NAMALWA (cell line): ENCODE data around the gene PDE3B.

ENCODE experiments used
- DNase-seq: peaks from one replicate; pipeline ENCODE4 v3.0.0-alpha.2; 2015; ENCODE audit warnings: low spot score

Gene PDE3B

DNA sequence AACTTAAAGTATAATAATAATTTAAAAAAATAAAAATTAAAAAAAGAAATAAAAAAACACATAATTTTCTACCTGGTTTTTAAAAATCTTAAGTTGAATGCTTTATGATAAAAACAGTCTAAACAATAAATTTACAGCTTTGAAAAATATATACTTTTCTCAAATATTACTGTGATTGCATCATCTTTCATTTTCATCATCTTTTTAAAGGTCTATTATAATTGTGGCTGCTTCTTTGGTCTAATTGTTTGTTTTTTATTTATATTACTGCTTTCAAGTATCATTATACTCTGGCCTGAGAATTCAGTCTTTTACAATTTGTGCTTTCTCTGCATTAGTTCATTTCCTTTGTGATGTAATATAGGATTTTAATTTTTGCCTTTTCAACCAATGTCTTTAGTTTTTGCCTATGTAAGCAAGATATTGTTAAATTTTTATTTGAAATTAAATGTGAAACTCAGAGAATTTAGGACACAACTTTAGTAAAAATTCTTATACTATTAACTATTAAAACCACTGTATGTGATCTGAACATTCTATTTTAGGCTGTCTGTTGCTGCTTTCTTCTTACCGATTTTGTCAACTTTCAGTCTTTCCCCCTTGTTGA is 241.2 kb downstream of the PDE3B start:
- DNase-seq = no peak

DNA sequence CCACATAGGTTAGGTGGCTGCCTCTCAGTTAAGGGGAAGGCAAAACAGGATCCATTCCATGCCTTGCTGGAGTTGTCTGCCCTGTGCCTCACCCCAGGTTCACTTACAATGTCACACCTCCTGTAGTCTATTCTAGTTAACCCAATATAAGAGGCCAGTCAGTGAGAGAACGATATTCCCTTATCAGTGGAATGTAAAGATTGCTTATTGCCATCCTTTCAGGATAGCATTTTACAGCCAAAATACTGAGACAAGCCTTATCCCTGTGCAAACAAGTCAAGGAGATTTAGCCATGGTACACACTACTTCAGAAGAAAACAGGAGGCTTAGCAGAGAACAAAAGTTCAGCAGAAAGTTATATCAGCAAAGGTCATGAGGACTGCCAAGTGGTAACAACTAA is 242.9 kb downstream of the PDE3B start:
- DNase-seq = no peak

DNA sequence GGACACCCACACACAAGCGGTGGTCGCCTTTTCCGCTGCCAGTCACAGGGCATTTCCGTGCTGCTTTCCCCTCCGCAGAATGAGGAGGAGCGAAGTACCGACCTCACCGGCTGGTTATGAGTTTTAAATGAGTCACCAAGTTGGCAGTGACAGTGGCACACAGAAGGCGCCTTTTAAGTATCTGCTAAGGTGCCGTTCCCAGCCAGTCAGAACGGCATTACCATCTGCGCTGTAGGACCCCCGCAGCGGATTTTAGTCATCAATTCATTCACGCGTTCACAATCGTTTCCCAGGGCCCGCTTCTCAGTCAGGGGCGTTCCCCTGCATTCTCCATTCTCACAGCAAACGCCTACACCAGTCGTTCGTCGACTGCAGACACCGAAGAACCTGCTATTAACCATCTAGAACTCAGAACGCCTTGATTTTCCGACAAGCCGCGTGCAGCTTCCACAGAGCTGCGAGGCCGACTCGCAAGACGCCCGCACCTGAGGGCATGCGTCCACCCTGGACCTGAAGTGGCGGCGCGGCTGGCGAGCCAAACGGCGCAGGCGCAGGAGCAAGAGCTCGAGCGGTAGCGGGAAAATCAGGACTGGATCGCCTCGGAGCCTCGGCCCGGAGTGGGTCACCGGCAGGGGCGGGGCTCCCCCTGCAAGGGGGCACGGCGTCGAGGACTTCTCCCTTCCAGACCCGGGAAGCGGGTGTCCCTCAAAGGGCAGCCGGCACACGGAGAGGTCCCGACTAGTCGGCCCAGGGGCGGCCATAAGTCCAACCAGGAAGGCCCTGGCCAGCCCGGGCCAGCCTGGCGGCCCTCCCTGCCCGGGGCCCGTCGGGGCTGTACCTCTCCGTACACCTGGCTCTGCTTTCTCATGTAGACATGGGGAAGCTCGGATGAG is 247.8 kb downstream of the PDE3B start:
- peak; percentile 91 for DNase-seq

DNA sequence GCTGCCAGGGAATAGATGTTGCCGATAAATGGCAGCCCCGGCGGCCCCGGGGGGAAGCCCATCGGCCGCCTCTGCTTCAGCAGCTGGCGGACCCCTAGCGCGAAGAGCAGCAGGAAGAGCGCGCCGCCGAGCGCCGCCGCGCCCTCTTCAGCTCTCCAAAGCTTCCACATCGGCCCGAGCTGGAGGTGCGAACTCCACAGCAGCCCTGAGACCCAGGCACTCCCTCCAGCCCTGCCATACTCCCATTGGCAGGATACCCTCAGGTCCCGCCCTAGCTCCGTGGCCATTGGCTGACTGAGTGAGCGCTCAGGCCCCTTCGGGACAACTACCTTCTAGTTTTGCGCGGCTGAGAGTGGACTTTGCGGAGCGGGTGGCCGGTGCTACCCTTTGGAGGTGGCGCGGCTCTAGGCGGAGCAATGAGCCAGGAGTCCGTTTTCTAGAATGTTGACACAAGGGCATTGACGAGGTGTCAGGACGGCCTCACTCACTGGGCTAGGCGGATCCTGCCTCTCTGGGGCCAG is 248.5 kb downstream of the PDE3B start, which contains the start of gene CYP2R1:
TSS of gene CYP2R1 (minus strand) at position 196 of the 521 bp plus-strand sequence. CDS start at position 170, 26 bp downstream.
- DNase-seq = peak; percentile 98

DNA sequence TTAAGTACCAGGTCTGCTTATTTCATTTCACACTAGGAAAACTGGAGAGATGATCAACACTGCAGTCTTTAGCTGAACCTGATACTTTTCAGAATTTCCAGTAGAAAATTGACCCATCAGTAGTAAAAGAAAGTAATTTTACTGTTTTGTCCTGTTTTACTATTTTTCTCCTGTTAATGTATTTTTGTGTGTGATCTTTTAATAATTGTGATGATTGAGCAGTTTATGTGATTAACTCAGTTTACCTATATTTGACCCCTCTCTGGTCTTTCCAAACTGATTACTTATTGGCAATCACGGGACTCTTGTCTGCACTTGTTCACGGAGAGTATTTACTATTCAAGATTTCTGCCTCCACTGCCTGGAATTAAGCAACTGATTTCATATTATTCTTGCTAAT is 249.0 kb downstream of the PDE3B start:
- no peak for DNase-seq

DNA sequence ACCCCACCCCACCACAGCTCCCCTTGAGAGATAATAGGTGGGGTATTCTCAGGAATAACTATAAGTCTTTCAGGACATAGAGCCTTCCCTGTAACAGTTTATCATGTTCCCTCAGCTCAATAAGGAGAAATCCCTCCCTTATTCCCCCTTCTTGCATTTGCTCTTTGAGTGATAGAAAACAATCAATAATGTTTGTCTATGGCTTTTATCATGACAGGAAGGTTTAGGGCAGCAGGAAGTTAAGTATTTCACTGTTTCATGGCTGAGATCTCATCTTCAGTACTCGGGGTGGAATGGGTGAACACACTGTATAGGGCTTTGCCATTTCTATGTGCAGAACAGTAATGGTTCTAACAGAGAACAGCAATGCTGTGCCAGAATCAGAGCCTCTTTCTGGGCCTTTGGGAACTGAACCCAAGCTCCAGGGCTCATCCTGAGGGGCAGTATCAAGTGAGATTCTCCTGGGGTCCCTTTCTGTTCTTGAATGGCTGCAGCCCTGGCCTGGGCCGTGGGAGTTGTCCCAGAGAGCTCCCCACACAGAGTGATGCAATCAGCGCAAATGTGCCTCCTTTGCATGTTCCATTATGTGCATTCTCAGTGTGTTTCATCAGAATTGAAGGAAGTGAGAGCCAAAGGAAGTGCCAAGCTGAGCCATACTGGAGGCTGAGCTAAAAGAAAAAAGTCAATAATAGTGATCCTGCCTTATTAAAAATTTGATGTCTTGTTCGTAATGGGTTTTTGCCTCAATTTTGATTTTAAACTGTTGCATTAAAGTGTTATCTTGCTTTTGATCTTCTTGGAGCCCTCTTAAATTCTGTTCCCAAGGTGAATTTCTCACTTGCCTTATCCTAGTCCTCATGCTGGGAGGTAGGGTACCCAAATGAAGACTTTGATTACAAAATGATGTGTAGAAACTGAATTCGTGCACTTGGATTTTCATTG is 251.3 kb downstream of the PDE3B start:
- DNase-seq = peak; percentile 53

DNA sequence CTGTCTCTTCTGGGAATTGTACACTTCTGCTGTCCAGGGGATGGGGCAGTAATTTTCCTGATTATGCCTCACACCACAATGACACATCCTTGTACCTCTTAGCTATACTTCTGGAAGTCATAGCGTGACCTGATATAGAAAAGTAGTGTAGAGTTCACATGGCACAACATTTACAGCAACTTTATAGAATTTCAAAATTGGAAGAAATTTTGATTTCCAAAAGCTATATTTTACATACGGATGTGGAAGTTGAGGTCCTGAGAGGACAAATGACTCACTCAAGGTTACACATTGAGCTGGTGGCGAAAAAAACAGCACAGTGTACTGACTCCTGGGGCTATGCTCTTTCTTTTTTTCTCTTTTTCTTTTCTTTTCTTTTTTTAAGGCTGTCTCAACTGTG is 254.8 kb downstream of the PDE3B start:
- DNase-seq = no peak

GRCh38 chr11:14898906-14899305 is 255.3 kb downstream of the PDE3B start:
- DNase-seq = no peak

DNA sequence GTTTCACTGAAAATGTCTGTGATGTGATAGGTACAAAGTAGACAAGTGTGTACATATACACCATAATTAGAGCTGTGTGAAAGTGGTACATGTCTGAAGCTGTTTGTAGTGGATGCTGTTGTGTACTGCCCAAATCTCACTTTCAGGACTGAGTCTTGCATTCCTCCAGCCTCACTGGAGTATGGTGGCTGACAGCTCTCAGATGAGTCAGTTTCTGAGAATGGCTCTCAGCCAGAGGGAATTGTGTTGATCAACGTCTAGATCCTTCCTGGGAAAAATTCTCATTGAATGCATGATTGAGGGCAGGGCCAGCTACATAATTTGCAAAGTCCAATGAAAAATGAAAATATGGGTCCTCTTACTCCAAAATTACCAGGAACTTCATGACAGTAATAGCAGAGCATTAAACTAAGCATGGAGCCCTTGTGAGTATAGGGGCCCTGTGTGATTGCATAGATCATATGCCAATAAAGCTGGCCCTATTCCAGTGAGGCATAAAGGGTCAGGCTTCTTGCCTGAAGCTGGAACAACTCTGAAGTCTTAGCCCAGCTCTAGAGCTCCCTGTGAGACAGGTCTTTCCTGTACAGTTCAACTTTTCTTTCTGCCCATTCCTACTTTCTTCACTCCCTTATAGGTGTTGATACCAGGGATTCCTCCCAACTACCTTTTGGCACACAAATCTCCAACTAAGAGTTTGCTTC is 259.2 kb downstream of the PDE3B start:
- DNase-seq = no peak

- DNase-seq = peak; percentile 78
Observed at GRCh38 chr11:14904745-14905103, 261.1 kb downstream of the PDE3B start.

- DNase-seq = peak; percentile 94
Observed at GRCh38 chr11:14905104-14906033, 261.8 kb downstream of the PDE3B start.

DNA sequence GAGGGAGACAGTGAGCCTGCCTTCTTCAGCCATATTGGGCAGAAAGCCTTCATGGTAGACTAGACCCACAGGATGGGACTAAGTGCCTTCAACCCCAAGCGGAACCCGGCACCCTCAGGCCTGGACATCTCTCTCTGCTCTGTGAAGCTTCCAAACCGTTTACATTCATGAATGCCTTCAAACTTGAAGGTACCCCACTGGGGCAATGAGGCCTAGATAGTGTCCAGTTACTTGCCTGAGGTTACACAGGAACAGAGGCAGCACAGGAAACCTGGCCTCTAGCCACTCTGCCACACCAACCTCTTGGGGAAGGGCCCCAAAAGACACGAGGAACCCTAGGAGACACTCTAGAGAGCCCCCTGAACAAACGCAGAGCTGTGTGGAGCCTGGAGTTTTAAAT is 263.0 kb downstream of the PDE3B start:
- DNase-seq = peak; percentile 38

GRCh38 chr11:14906993-14907392 is 263.4 kb downstream of the PDE3B start:
- no peak for DNase-seq

DNA sequence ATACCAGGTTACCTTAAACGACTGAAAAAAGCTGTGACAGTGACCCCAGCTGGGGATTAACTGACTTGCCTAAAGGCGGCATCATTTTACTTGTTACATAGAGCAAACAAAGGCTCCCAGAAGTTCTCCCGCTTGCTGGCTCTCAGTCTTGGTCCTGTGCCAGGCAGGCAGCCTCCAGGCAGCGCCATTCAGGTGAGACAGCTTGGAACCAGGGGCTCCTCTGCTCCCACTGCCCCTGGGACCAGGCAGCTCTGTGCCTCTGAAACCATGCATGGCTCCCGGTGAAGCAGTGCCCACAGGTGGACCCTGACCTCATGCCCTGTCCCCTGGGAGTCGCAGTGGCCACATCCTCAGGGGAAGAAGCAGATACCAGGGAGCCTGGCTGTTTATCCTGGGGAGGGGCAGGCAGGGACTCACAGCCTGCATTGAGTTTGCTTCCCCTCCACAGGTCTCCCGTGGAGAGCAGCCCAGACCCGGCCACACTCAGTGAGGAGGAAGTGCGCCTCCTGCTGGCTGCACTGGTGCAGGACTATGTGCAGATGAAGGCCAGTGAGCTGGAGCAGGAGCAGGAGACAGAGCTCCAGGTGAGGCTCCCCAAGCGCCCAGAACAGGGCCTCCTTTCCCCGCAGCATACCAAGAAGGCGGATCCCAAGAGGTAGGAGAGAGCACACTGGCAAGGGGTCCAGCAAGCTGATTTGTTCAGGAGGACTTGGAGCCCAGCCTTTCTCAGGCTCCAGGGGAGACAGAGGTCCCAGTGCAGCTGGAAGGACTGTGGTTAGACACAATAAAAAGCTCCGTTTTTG is 264.0 kb downstream of the PDE3B start:
- peak; percentile 83 for DNase-seq

- peak; percentile 75 for DNase-seq
Observed at GRCh38 chr11:14908214-14908880, 264.7 kb downstream of the PDE3B start.

- DNase-seq = no peak
Observed at GRCh38 chr11:14914536-14914935, 270.9 kb downstream of the PDE3B start.

GRCh38 chr11:14916403-14916802 is 272.8 kb downstream of the PDE3B start:
- DNase-seq = no peak
